Pulmonary artery endothelial cell (primary cell): ENCODE measurements around the gene PATJ. TPM values are rescaled to one million over a fixed set of nuclear protein-coding genes. Genes with fewer than 3 reads are reported as not detected.
"Not testable (repeated sequence)": the region's sequence is repeated elsewhere in the genome, so short reads cannot be mapped to it uniquely, and the experiment has no call there.

Experiments
- DNase-seq: peaks from one replicate; pipeline ENCODE4 v3.0.0-alpha.2; 2011; ENCODE audit warnings: low read depth, low spot score
- total RNA-seq: library from RNA; depleted of rRNA; stranded (reverse); fragments of >200 nt; gene quantifications from 2 replicates; pipeline ENCODE4 v1.2.3, GENCODE V29; 2014

PATJ gene
- total RNA-seq, 1 donor from 2014 or later: 4.0 TPM

DNA sequence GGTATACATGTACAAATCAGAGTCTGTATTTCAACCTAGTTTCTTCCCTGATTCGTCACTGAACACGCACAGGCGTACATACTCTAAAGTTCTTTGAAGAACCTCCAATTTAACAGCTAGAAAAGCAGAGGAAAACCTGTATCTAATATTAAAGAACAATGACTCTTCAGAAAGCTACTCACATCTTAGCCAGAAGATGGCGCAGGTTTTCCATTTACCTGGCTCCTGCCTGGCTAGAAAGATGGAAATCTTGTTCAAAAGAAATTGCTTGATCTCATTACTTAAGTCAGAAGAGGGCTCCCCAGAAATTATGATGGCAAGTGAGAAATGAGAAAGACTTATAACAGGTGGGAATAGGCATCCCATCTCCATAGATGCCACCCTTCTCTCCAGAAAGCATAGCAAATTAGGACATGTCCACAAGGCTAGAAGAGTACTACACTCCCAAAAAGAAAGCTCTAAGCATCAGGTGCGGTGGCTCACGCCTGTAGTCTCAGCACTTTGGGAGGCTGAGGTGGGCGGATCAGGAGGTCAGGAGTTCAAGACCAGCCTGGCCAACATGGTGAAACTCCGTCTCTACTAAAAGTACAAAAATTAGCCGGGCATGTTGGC, 433.4 kb downstream of the PATJ start:
- peak; percentile 10 for DNase-seq

- DNase-seq: no peak
These were observed 434.5 kb downstream of the PATJ start for GRCh38 chr1:62176597-62177312.

DNA sequence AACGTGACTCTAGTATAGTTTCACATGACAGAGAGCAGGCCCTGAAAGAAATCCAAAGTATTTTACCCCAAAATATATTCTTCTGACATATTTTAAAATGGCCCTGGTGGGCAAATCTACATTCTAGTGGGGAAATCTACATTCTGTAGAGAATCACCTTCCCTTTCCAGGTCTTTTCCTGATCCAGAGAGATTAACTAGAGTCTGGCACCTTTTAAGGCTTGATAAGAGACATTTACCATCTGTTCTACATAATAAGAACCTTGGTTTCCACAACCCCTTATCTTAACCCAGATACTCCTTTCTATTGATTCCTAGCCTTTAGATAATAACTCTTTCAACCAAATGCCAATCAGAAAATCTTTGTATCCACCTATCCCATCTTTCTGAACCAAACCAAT, 435.3 kb downstream of the PATJ start:
- DNase-seq: no peak

DNA sequence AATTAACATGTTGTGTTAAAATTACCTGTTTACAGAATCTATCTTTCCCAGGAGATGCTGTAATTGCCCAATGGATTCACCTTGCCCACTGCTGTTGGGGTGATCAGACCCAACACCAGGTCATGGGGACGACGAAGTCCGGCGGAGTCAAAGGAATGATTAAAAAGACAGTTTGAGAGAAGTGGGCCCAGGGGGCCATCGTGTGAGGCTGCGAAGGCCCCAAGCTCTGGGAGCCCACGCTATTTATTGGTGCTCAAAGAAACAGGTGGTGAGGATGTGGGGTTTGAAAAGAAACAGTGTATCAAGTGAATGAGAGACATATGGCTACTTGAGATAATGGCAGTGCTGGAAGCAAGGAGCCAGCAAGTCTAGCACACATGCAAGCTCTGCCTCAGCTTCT, 436.1 kb downstream of the PATJ start:
- no peak for DNase-seq

GRCh38 chr1:62180054-62180453, 437.8 kb downstream of the PATJ start:
- not testable (repeated sequence) for DNase-seq

GRCh38 chr1:62180639-62181038, 438.4 kb downstream of the PATJ start:
- DNase-seq: no peak

DNA sequence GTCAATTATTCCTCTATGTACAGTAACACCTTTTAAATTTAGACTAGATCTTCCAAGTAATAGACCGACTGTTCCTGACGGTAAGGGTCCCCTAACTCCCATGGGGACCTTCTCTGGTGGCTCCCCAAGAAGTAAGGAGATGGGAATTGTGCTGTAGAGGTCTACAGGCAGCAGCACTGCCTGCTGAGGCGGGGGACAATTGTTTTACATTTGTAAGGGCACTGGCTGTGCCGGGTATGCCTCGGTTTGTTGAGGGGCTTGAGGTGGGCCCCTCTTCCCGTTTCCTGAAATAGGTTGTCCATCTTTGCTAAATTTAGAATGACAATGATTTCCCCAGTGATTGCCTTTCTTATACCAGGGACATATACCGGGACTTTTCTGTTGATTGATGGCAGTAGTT, 439.3 kb downstream of the PATJ start:
- DNase-seq: no peak

GRCh38 chr1:62182157-62182556, 439.9 kb downstream of the PATJ start:
- not testable (repeated sequence) for DNase-seq

GRCh38 chr1:62183164-62184020, 441.1 kb downstream of the PATJ start:
- DNase-seq: not testable (repeated sequence)

DNA sequence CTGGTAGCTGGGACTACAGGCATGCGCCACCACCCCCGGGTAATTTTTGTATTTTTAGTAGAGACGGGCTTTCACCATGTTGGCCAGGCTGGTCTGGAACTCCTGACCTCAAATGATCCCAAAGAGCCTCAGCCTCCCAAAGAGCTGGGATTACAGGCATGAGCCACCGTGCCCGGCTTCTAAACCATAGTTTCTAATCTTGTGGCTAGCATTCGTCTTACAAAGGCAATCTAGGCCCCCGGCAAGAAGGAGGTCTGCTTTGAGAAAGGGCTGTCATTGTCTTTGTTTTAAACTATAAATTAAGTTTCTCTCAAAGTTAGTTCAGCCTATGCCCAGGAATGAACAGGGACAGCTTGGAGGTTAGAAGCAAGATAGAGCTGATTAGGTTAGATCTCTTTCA, 442.1 kb downstream of the PATJ start:
- DNase-seq: no peak

GRCh38 chr1:62185233-62185632, 443.0 kb downstream of the PATJ start:
- DNase-seq: not testable (repeated sequence)

DNA sequence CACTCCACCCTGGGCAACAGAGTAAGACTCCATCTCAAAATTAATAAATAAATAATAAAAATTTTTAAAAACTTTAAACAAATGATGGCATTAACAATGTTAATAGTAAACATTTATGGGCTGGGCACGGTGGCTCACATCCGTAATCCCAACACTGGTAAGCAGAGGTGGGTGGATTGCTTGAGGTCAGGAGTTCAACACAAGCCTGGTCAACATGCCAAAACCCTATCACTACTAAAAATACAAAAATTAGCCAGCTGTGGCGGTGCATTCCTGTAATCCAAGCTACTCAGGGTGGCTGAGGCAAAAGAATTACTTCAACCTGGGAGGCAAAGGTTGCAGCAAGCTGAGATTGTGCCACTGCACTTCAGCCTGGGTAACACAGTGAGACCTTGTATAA, 443.4 kb downstream of the PATJ start:
- DNase-seq: no peak

- no peak for DNase-seq
These were observed 445.3 kb downstream of the PATJ start for GRCh38 chr1:62187548-62187947.

- DNase-seq: no peak
These were observed 445.8 kb downstream of the PATJ start for GRCh38 chr1:62188111-62188510.

GRCh38 chr1:62194651-62195544, 452.6 kb downstream of the PATJ start, which contains the start of gene L1TD1:
L1TD1 (plus strand) TSS chr1:62194849; CDS start chr1:62206629, 11,780 bp downstream.
- no peak for DNase-seq

GRCh38 chr1:62196086-62196690, 453.9 kb downstream of the PATJ start:
- DNase-seq: no peak

DNA sequence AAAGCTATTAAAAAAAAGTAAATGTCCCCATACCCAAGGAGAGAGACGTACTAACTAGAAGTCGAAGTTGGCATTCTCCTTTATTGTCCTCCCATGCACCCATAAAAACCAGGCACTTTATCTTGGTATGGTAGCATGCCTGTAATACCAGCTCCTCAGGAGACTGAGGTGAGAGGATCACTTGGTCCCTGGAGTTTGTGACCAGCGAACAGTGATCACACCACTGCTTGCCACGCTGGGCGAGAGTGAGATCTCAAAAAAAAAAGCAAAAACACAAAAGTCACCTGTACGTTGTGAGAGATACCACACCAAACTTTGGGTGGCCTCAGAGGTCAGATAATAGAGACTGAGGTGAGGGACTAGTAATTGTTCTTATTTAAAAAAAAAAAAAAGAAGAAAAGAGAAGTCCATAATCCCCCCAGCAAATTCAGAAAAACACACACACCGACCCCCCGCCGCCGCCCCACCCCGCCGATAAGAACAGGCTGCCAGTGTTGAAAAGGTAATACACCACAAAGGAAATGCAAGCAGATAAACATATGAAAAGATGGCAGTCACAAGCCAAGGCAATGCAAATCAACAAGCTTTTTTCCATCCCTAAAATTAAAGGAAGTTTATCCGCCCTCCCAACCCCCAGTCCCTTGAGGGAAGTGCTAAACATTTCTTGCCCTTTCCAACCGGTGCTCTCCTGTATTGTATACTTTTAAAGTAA, 455.9 kb downstream of the PATJ start:
- no peak for DNase-seq

DNA sequence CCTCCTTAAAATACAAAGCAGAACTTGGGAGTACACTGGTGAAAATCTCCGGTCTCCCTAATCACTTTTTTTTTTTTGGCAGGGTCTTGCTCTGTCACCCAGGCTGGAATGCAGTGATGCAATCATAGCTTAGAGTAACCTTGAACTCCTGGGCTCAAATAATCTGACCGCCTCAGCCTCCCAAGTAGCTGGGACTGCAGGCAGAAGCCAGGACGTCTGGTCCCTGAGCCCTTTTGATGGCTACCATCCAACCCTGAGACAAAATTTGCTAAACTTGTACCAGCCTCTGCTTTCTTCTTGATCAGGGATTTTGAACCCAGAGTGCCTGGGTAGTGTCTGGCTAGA, 456.5 kb downstream of the PATJ start:
- no peak for DNase-seq

GRCh38 chr1:62207187-62207586, 464.9 kb downstream of the PATJ start:
- DNase-seq: no peak

- DNase-seq: no peak
These were observed 465.8 kb downstream of the PATJ start for GRCh38 chr1:62208087-62208486.
